ENCODE results near the gene INPP5B.
"Not testable (repeated sequence)": the region's sequence is repeated elsewhere in the genome, so short reads cannot be mapped to it uniquely, and the experiment has no call there.

The INPP5B gene

DNA sequence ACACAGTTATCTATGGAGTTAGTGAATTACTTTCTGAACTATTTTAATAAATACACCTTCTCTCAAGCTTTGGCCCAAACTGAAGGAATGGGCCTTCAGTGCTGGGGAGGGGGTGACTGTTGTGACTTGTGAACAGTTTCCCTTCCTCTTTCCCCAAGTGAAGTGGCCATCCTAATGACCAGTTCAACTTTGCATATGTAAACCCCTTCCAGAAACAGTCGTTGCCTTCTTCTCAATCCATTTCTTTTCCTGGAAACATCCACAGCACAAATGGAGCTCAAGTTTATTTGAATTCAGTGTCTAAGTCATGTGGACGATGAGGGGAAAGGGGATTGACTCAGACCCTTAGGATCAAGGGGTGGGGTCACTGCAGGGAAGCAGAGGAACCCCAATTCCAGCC is 1.3 kb upstream of the INPP5B start:
- DNase-seq (ENCODE audit: low read depth in 2 of 2): no peak

DNA sequence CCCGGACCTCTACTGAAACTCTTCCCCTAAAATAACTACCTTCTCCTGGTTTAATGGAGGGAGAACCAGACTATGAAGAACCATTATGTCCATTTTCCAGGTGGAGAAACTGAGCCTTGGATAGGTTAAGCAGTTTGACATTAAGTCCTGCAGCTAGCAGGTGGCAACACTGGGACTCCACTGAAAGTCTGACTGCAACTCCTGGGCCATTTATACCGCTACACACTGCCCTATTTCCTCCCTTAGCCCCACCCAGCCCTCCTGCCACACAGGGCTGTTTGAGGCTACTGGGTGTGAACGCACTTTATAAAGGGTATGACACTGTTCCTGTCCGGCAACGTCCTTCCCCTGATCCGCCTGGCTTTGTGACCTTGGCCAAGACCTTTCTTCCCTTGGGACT is 511 bp upstream of the INPP5B start:
- DNase-seq (ENCODE audit: low read depth in 2 of 2): no peak

DNA sequence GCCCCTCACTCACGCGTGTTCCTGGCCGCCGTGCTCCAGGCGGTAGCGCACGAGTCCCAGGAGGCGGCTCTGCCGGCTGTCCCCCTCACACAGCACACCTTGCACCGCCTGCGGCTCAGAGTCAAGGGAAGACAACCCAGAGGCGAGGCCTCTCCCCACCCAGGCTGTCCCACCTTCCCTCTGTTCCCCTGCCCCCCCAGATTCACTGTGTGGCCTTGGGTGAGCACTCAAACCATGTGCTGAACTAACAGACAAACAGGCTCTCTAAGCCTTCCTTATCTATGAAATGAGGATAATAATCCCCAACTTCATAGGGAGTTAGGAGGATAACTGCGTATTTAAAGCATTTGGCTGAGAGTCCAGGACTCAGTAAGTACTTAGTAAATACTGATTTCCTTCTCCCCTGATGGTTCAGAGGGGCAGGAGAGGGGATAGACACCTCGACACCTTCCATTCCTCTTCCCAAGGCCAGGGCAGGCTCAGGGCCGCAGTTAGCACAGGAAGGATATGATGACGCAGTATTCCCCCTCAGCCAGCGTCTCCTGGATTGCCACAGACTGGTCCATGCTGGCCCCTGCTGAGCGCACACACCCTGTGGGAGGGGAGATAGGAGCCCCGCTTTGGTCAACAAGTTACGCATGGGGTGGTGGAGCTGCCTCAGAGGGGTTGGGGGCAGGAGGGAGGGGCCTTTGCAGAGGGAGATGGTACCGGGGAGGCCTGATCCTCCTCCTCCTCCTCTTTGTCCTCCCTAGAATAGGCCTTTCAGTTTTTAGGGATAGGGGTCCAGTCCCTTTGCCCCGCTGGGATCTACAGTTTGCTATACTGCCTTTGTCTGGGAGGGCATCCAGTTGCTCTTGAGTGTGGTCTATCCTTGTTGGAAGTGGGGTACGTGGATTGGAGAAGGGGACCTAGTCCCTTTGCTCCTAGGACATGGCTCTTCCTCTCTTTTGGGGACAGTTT is 830 bp downstream of the INPP5B start:
- peak; percentile 73 to 76 for DNase-seq (ENCODE audit: low read depth in 2 of 2)

DNA sequence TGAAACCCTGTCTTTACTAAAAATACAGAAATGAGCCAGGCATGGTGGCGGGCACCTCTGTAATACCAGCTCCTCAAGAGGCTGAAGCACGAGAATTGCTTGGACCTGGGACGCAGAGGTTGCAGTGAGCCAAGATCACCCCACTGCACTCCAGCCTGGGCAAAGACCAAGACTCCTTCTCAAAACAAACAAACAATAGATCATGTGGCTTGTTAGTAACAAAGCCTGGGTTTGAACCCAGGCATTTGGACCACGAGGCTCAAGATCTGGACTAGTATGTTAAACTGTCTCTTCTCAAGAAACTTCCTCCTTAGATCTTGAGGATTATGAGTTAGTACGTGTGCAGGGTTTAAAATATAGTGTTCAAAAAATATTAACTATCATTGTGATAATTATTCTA is 1.6 kb downstream of the INPP5B start:
- DNase-seq (ENCODE audit: low read depth in 2 of 2): no peak

DNA sequence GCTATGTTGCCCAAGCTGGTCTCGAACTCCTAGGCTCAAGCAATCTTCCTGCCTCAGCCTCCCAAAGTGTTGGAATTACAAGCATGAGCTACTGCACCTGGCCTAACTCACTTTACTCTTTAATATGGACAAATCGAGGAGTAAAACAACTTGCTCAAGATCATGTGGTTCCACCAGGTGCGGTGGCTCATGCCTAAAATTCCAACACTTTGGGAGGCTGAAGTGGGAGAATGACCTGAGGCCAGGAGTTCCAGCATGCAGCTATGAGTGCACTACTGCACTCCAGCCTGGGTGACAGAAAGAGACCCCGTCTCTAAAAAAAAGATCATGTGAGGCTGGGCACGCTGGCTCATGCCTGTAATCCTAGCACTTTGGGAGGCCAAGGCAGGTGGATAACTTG is 2.0 kb downstream of the INPP5B start:
- no peak for DNase-seq (ENCODE audit: low read depth in 2 of 2)

DNA sequence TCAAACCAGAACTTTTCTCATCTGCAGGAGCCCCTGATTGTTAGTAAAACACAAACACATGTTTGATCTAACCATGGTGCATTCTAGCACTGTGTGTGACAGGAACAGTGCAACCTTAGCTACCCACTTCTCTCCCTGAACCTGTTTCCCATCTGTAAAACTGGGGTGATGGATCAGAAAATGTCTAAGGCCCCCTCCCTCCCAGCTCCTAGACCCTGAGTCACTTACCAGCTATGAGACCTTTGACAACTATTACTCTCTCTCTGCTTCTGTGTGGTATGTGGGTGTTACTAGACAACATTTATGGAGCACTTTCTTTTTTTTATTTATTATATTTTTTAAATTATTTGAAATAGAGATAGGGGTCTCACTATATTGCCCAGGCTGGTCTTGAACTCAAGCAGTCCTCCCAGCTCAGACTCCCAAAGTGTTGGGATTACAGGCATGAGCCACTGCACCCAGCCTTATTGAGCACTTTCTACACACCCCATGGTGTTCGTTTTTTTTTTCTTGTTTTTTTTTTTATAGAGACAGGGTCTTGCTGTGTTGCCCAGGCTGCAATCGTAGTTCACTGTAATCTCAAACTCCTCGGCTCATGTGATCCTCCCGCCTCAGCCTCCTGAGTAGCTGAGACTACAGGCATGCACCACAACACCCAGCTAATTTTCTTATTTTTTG is 2.6 kb downstream of the INPP5B start:
- no peak for DNase-seq (ENCODE audit: low read depth in 2 of 2)

DNA sequence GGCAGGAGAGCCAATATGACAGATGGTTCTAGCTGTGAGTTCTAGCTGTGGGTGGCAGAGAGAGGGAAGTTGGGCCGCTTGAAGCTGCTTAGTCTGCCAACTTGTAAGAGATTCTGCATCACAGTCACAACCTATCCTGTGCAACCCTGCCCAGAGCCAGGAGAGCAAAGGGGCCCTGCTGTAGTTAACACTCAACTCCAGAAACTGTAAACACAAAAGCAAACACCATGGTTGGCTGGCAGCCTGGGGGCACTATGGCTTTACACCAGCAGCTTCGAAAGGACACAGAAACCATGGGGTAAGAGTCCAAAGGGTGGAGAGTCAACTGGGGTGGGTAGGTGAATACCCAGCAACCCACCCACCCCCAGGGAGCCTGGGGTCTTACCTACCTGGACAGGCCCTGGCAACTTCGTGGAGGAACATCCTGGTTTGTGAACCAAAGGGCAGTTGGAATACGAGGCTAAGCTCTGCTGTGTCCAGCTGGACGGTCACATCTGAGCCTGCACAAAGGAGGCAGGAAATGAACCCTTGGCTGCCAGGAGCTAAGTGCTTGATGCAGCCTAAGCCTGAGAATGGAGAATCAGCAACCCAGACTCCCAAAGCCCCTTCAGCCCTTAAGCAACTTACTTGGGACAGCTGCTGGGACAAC is 6.4 kb downstream of the INPP5B start:
- DNase-seq (ENCODE audit: low read depth in 2 of 2): no peak

DNA sequence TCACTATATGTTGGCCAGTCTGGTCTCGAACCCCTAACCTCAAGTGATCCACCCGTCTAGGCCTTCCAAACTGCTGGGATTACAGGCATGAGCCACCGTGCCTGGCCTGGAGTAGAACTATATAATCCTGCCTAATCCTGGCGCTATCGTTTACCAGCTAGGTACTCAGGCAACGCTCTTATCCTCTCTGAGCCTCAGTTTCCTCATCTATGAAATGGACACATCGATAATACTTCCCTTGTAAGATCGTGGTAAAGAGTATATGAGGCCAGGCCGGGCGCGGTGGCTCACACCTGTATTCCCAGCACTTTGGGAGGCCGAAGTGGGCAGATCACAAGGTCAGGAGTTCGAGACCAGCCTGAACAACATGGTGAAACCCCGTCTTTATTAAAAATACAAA is 10.1 kb downstream of the INPP5B start:
- DNase-seq (ENCODE audit: low read depth in 2 of 2): not testable (repeated sequence)

DNA sequence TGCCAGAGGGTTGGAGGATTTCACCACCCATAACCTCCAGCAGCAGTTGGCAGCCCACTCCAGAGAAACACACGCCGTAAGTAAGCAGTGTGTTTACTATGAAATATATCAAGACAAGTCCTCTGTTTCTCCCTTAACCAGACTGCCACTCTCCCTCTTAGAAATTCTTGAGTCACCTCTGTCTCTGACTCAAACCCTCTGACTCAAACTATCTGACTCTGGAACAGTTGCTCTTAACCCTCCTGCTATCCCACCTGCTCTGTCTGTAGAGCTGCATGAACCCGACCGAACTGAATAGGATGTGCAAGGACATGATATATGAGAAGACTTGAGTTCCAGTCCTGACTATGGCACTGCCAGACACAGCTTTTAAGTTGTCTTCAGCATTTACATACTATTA is 14.1 kb downstream of the INPP5B start:
- DNase-seq (ENCODE audit: low read depth in 2 of 2): no peak

DNA sequence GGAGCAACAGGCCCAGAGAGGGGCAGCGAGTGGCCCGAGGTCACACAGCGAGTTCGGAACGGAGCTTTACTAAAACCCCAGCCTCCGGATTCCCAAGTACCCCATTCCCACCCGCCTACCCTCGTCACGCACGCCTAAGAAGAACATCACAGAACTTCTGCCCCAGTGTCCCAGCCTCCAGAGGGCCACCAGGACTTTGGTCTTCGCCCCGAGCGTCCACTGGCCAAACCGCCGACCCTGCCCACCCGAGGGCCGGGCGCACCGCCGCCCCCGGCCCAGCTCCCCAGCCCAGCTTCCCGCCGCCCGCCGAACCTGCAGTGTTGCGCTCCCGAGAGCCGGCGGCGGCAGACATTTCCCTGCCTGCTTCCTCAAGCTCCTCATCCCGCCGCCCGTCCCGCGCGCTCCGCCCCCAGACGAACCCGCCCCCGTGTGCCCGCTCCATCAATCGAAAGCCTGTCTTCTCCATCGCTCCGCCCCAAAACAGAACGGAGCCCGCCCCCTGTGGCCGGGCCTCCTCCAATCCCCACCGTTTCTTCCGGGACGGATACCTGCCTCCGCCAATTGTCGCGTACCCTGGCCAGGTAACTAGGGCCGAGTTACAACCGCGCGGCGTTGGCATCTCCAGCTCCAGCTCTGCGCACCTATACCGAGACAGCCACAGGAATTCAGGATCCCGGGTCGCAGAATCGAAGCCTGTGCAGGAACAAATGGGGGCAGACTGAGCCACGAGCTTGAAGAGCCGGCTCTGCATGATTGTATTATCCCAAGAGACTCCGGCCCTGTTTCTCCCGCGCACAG is 15.3 kb downstream of the INPP5B start:
- DNase-seq (ENCODE audit: low read depth in 2 of 2): peak; percentile 67 to 71

DNA sequence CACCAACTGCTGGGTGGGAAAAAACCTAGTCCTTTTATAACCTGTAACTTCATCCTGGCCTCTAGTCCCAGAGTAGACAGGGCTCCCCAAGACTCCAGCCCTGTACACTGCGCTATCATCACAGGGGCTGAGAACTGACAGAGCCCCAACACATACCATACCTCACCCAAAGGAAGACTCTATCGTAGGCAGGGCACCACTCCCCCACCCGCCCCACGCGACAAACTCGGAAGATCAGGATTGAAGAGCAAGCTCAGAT is 15.8 kb downstream of the INPP5B start:
- no peak for DNase-seq (ENCODE audit: low read depth in 2 of 2)

DNA sequence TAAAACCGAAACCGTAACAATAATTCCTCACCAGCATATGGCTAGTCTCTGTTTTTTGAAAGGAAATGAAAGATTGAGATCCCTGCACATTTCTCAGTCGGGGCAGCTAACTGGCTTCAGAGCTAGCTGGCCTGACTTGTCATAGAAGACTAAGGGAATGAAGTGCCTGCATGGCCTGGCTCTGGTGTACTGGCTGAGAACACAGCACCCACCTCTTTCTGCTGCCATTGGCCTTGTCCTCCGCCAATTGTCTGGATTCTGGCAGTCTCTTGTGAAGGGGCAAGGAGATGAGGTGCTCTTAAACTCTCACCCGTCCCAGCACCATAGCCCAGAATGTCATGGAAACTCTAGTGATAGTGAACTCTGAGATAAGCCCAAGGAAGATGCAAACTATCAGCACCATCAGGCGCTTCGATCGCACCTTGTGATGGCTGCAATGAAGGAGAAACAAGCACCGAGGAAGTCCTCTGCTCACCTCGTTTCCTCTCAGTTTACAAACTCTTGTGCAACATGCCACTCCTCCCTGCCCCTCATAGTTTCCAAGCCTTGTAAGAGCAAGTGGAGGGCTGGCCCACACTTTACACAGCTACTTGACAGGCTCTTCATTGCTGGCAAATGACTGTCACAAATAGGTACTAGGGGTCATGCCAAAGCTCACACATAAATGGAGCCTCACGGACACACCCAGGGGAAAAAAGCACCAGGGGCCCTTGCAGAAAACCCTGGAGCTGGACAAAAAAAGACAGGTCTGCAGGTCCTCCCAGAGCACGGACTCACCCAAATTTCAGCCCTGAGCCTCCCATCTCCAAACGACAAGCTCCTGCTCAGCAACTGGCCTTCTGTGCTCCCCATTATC is 16.4 kb downstream of the INPP5B start:
- DNase-seq (ENCODE audit: low read depth in 2 of 2): no peak

DNA sequence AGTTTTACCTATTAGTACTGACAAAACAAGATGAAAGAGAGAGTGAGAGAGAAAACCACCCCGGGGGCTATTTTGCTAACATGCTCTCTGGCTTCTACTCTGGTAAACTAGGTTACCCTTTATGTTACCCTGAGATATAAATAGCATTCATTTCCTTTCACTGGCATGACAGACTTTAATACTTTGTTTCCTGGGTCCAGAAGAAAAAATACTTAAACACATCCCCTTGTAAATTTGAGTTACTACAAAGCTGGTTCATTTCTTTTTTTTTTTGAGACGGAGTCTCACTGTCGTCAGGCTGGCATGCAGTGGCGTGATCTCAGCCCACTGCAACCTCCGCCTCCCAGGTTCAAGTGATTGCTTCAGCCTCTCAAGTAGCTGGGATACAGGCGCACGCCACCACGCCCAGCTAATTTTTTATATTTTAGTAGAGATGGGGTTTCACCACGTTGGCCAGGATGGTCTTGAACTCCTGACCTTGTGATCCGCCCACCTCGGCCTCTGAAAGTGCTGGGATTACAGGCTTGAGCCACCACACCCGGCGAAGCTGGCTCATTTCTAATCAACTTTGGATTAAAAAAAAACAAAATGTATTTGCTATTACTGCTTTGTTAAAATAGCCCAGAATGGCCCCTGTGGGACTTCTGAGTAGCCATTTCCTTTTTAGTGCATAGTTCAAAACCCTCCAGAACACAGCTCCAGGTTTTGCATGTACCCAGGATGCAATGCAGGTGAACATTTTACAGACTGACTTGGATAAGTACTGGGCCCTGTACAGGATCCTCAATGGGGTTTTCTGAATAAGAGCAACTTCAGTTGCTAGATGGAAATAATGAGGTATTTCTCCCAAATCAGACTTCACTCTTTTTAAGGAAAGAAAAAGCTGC is 20.6 kb downstream of the INPP5B start:
- no peak for DNase-seq (ENCODE audit: low read depth in 2 of 2)

DNA sequence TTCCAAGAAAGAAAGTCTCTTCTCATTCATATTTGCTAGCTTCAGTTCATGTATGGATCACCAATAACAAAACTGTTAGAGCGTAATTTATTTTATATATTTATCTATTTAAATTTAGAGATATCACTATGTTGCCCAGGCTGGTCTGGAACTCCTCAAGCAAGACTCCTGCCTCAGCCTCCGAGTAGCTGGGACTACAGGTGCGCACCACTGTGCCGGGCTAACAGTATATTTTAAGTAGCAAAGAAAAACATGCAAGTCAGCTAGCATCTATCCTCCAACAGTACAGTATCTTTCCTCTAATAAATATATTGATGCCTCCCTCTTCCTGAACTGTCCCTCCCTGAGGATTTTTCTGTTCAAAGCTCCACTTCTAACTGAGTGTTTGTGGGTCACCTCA is 21.5 kb downstream of the INPP5B start:
- DNase-seq (ENCODE audit: low read depth in 2 of 2): no peak

DNA sequence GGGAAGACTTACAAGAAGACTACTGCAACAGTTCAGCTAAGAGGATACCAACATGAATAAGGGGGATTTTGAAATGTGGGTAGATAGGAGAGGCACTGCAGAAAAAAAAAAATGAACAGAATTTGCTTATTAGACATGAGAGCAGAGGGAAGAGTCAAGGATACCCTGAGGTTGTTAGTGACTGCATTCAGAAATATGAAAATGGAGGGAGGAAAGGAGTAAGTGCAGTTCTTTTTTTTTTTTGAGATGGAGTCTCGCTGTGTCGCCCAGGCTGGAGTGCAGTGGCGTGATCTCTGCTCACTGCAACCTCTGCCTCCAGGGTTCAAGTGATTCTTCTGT is 23.3 kb downstream of the INPP5B start:
- DNase-seq (ENCODE audit: low read depth in 2 of 2): no peak

DNA sequence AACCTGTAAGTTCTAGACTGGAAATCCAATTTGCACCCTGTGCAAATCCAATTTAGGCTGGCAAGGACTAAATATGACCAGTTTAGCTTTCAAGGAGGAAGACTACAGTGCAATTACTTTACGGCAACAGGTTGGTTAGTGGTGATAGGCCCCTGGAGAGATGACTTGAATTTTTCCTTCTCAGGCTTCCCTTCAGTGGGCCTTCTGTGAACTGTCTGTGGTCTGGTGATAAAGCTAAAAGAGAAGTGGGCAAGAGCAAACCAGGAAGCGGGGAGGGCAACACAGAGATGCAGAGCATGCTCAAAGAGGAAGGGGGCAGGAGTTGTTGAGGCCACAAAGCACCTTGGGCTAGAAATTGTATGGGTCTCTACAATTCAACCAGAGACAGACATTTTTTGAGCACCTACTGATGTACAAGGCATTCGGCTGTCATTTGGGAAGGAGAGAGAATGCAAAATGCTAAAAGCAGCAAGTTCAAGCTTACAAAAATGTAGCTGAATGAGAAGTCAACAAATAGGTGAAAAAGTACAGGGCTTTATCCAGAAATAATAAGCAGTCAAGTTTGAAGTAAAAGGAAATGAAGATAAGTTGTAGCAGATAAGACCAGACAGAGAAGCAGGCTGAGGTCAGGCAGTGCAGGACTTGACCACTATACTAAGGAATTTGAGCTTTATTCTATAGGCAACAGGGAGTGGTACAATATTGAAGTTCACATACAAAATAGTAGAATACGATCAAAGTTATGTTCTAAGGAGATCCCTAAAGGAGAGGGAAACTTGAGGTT is 23.9 kb downstream of the INPP5B start:
- DNase-seq (ENCODE audit: low read depth in 2 of 2): no peak

DNA sequence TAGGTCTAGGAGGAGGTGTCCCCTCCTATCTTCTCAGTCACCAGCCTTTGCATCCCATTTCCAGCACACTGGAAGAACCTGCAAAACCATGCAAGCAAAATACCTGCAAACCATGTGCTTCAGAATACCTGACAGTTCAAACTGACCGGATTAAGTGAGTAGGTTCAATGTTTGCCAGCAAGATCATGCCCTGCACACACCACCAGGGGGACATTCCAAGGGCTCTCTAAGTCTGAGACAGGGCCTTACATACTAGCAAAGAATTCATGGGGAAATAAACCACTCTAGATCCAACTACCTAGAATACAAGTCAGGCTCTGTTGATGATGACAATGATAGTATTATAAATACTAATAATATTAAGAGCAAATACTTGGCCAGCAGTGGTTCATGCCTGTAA is 27.6 kb downstream of the INPP5B start:
- no peak for DNase-seq (ENCODE audit: low read depth in 2 of 2)

DNA sequence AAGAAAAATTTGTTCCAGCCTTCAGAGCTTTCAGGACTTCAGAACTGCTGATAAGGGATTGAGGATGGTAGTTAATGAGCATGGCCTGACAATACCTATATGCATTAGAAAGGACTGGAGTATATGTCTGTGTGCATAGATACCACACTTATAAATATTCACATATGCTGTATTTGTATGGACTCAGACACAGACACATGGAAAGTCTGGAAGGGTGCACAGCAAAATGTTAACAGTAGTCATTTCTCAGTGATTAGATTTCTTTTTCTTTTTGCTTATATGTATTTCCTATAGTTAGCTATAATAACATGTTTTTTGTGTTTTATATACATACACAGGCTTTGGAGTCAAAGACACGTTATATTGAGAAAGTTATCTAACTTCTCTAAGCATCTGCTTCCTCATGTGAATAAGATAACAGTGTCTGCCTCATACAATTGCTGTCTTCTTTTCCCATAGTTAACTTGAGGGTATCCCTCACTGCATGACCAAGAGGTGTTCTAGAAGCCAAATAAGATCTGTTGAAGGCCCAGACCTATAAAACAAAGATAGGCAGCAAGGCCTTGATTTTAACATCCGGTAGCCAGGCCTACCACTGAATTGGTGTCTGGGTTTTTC is 31.3 kb downstream of the INPP5B start:
- no peak for DNase-seq (ENCODE audit: low read depth in 2 of 2)

All from fibroblast of skin of left biceps (primary cell).